Measurements from ENCODE around the gene RPS4Y2. TPM values are rescaled to one million over a fixed set of nuclear protein-coding genes. Genes with fewer than 3 reads are reported as not detected.

The RPS4Y2 gene
- total and polyA plus RNA-seq, 2 of the 13 experiments (the other 11 are each of a cell fraction or from before 2014, with no cell fraction given): not detected

- in situ Hi-C loops (cut with HindIII; ENCODE audit: extremely low pct_ligation_motif_present, low pct_unique_long_range_greater_than_20kb): no loop called here
- CTCF ChIA-PET (ENCODE audit: low intra/inter-chr PET ratio, low total read pairs): no interaction called here
- no peak for TF ChIP-seq NFYB (CRISPR knock-in tag; IDR thresholded peaks at IDR 0.05)
- TF ChIP-seq ZSCAN5A (CRISPR knock-in tag; IDR thresholded peaks at IDR 0.05; ENCODE audit: borderline replicate concordance): no peak
- TF ChIP-seq RORA (CRISPR knock-in tag; IDR thresholded peaks at IDR 0.05): no peak
- TF ChIP-seq NR2F2 (IDR thresholded peaks at IDR 0.05; ENCODE audit: borderline replicate concordance, low read depth): no peak
- no peak for TF ChIP-seq ZNF609 (CRISPR knock-in tag; IDR thresholded peaks at IDR 0.05; ENCODE audit: borderline replicate concordance)
- no peak for TF ChIP-seq ZNF577 (CRISPR knock-in tag; IDR thresholded peaks at IDR 0.05; ENCODE audit: borderline replicate concordance, low read depth)
- TF ChIP-seq KDM1A (CRISPR knock-in tag; IDR thresholded peaks at IDR 0.05): no peak
- no peak for TF ChIP-seq FUBP1 (CRISPR knock-in tag; IDR thresholded peaks at IDR 0.05; ENCODE audit: borderline replicate concordance)
- TF ChIP-seq ZNF580 (CRISPR knock-in tag; IDR thresholded peaks at IDR 0.05; ENCODE audit: borderline replicate concordance, low read depth): no peak
- TF ChIP-seq GATA4 (IDR thresholded peaks at IDR 0.05; ENCODE audit: borderline replicate concordance, low read depth): no peak
- no peak for TF ChIP-seq ZNF749 (CRISPR knock-in tag; IDR thresholded peaks at IDR 0.05; ENCODE audit: borderline replicate concordance)
- no peak for TF ChIP-seq JUN (CRISPR knock-in tag; IDR thresholded peaks at IDR 0.05)
- TF ChIP-seq MAFG (CRISPR knock-in tag; IDR thresholded peaks at IDR 0.05): no peak
- no peak for TF ChIP-seq LRRFIP1 (CRISPR knock-in tag; conservative IDR thresholded peaks at IDR 0.05)
- no peak for TF ChIP-seq ZNF3 (CRISPR knock-in tag; IDR thresholded peaks at IDR 0.05)
These were observed 20.7 kb upstream of the RPS4Y2 start for GRCh38 chrY:20735200-20735599.

More at GRCh38 chrY:20735200-20735599, 20.7 kb upstream of the RPS4Y2 start:
- POLR2A ChIA-PET: no interaction called here
- Histone ChIP-seq H3K4me2 (ENCODE audit: low read depth, low read length) (no peak overlapping the region), H3K27ac (ENCODE audit: extremely low read length, insufficient read depth, low read length) (no peak overlapping the region), H3K9ac (ENCODE audit: insufficient read depth, low read depth, low read length) (no peak overlapping the region), H3K4me3 (replicated peaks in 1 of 3; ENCODE audit: insufficient read depth in 1 of 3, low read depth in 2 of 3, low read length in 3 of 3) (no peak overlapping the region), H3K9me3 (ENCODE audit: low read length) (no peaks in the 10 kb centered on the region), H3K4me1 (ENCODE audit: insufficient read depth, low read length) (no peaks in the 10 kb centered on the region), H3K27me3 (ENCODE audit: control insufficient read depth in 1 of 2, insufficient read depth in 2 of 2, low read length in 2 of 2) (no peaks in the 10 kb centered on the region), H2AFZ (ENCODE audit: low read length) (no peak overlapping the region), H3K36me3 (replicated peaks in 1 of 2; ENCODE audit: control insufficient read depth in 1 of 2, insufficient read depth in 2 of 2, low read length in 2 of 2) (no peaks in the 10 kb centered on the region), H4K20me1 (ENCODE audit: insufficient read depth, low read length) (no peaks in the 10 kb centered on the region), H3K79me2 (ENCODE audit: insufficient read depth, low read length) (no peaks in the 10 kb centered on the region)
- ATAC-seq: no peak
- FAIRE-seq: no peak
- BruUV-seq (replicated peaks): no TSS peak
- no peak for DNase-seq (ENCODE audit: low spot score)
- intact Hi-C loops (cut with micrococcal nuclease; ENCODE audit: unreplicated experiment): no loop called here
- 0% methylated on average over 1 of the region's 1 CpG for WGBS (ENCODE audit: low lambda C conversion rate)

Data from HepG2 (cell line).